Fibroblast of lung (primary cell): Measurements from ENCODE around the gene CCT8L2.
"Not testable (repeated sequence)": the region's sequence is repeated elsewhere in the genome, so short reads cannot be mapped to it uniquely, and the experiment has no call there.

Source experiments
- EZH2 ChIP-seq: IDR thresholded peaks from 2 replicates; pipeline ENCODE4 v1.5.1; 2012; ENCODE audit warnings: low read length, control low read depth, mild to moderate bottlenecking; ENCODE audit errors: missing control alignments
- TF ChIP-seq, protein P1 (sequence below), 2 donors: IDR thresholded peaks in 1 of 2; conservative IDR thresholded peaks in 1 of 2; 1 replicate in 1 of 2; 2 replicates in 1 of 2; pipeline ENCODE4 v1.5.1; 2011 to 2012; ENCODE audit warnings: low read length in 2 of 2, control low read depth in 1 of 2, inconsistent platforms in 1 of 2, low read depth in 1 of 2, mild to moderate bottlenecking in 1 of 2

DNA sequence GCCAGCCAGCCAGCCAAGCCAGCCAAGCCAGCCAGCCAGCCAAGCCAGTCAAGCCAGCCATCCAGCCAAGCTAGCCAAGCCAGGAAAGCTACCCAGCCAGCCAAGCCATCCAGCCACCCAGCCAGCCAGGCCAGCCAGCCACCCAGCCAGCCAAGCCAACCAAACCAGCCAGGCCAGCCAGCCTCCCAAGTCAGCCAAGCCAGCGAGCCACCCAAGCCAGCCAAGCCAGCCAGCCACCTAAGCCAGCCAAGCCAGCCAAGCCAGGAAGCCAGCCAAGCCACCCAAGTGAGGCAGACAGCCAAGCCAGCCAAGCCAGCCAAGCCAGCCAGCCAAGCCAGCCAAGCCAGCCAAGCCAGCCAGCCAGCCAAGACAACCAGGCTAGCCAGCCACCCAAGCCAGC, 32.6 kb downstream of the CCT8L2 start:
- TF ChIP-seq EZH2, result not testable (repeated sequence)
- TF ChIP-seq, protein P1, sequence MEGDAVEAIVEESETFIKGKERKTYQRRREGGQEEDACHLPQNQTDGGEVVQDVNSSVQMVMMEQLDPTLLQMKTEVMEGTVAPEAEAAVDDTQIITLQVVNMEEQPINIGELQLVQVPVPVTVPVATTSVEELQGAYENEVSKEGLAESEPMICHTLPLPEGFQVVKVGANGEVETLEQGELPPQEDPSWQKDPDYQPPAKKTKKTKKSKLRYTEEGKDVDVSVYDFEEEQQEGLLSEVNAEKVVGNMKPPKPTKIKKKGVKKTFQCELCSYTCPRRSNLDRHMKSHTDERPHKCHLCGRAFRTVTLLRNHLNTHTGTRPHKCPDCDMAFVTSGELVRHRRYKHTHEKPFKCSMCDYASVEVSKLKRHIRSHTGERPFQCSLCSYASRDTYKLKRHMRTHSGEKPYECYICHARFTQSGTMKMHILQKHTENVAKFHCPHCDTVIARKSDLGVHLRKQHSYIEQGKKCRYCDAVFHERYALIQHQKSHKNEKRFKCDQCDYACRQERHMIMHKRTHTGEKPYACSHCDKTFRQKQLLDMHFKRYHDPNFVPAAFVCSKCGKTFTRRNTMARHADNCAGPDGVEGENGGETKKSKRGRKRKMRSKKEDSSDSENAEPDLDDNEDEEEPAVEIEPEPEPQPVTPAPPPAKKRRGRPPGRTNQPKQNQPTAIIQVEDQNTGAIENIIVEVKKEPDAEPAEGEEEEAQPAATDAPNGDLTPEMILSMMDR (conservative IDR thresholded peaks at IDR 0.05 in 1 of 2, IDR thresholded peaks at IDR 0.05 in 1 of 2; ENCODE audit: low read depth in 1 of 2, low read length in 2 of 2), result not testable (repeated sequence)
